Glutamatergic neuron (in vitro differentiated cells): Measurements from ENCODE around the gene IFI27L2. TPM values are rescaled to one million over a fixed set of nuclear protein-coding genes. Genes with fewer than 3 reads are reported as not detected.

Experiments
- DNase-seq: peaks from one replicate; pipeline ENCODE4 v3.0.0; 2022
- H3K27ac Mint-ChIP-seq: one replicate; pipeline ENCODE4 v1.8.0; 2020; ENCODE audit warnings: mild to moderate bottlenecking, mixed read lengths, inconsistent platforms; ENCODE audit not compliant: unreplicated experiment
- H3K27me3 Mint-ChIP-seq: one replicate; pipeline ENCODE4 v1.8.0; 2020; ENCODE audit warnings: mild to moderate bottlenecking, moderate library complexity, mixed read lengths, inconsistent platforms; ENCODE audit not compliant: unreplicated experiment
- H3K36me3 Mint-ChIP-seq: one replicate; pipeline ENCODE4 v1.8.0; 2020; ENCODE audit warnings: mild to moderate bottlenecking, mixed read lengths, inconsistent platforms; ENCODE audit not compliant: unreplicated experiment
- H3K4me1 Mint-ChIP-seq: one replicate; pipeline ENCODE4 v1.8.0; 2020; ENCODE audit warnings: mild to moderate bottlenecking, low read depth, mixed read lengths, inconsistent platforms; ENCODE audit not compliant: unreplicated experiment
- H3K4me3 Mint-ChIP-seq: one replicate; pipeline ENCODE4 v1.8.0; 2020; ENCODE audit warnings: mild to moderate bottlenecking, mixed read lengths, inconsistent platforms; ENCODE audit not compliant: unreplicated experiment
- H3K9me3 Mint-ChIP-seq: one replicate; pipeline ENCODE4 v1.8.0; 2020; ENCODE audit warnings: mild to moderate bottlenecking, moderate library complexity, mixed read lengths, inconsistent platforms; ENCODE audit not compliant: unreplicated experiment
- CTCF ChIP-seq: fragments of 200-600 bp; sonication (generic); IDR thresholded peaks from one replicate; pipeline ENCODE4 v1.5.0; 2021; ENCODE audit not compliant: partially characterized antibody, unreplicated experiment
- total RNA-seq: library from RNA; stranded (reverse); fragmentation: NEBNext Ultra II Directional; extraction: Animal tissue kit (Norgen Biotek cat#: 25700); gene quantifications from one replicate; pipeline ENCODE4 v1.2.1, GENCODE V29; 2021; ENCODE audit not compliant: unreplicated experiment

Gene IFI27L2
- total RNA-seq, 1 donor from 2014 or later: 52.7 TPM

GRCh38 chr14:94125659-94126418, 3.6 kb downstream of the IFI27L2 start:
- no peak for DNase-seq
- Mint-ChIP-seq H3K36me3 (peaks cover 17% of the 10 kb centered on the region), H3K4me1 (no peaks in the 10 kb centered on the region), H3K27ac (no peak overlapping the region), H3K4me3 (no peak overlapping the region), H3K27me3 (peaks cover 2% of the 10 kb centered on the region), H3K9me3 (peaks cover 13% of the 10 kb centered on the region)
- no peak for TF ChIP-seq CTCF

GRCh38 chr14:94124582-94125377, 4.6 kb downstream of the IFI27L2 start:
- peaks cover 2% of the 10 kb centered on the region for H3K27me3 Mint-ChIP-seq
- no peaks in the 10 kb centered on the region for H3K4me1 Mint-ChIP-seq
- no peak for TF ChIP-seq CTCF
- no peak overlapping the region for H3K4me3 Mint-ChIP-seq
- H3K9me3 Mint-ChIP-seq: peaks cover 11% of the 10 kb centered on the region
- H3K27ac Mint-ChIP-seq: no peak overlapping the region
- no peak for DNase-seq
- H3K36me3 Mint-ChIP-seq: peaks cover 17% of the 10 kb centered on the region

GRCh38 chr14:94123868-94124267, 5.5 kb downstream of the IFI27L2 start:
- H3K9me3 Mint-ChIP-seq: peaks cover 9% of the 10 kb centered on the region
- TF ChIP-seq CTCF: no peak
- H3K27me3 Mint-ChIP-seq: peaks cover 2% of the 10 kb centered on the region
- no peak for DNase-seq
- H3K4me1 Mint-ChIP-seq: no peaks in the 10 kb centered on the region
- H3K27ac Mint-ChIP-seq: no peak overlapping the region
- peaks cover 17% of the 10 kb centered on the region for H3K36me3 Mint-ChIP-seq
- no peak overlapping the region for H3K4me3 Mint-ChIP-seq

GRCh38 chr14:94123296-94123695, 6.1 kb downstream of the IFI27L2 start:
- no peaks in the 10 kb centered on the region for H3K4me1 Mint-ChIP-seq
- H3K27me3 Mint-ChIP-seq: peaks cover 2% of the 10 kb centered on the region
- peaks cover 17% of the 10 kb centered on the region for H3K36me3 Mint-ChIP-seq
- no peak overlapping the region for H3K27ac Mint-ChIP-seq
- no peak overlapping the region for H3K4me3 Mint-ChIP-seq
- no peak for TF ChIP-seq CTCF
- no peak for DNase-seq
- H3K9me3 Mint-ChIP-seq: peaks cover 8% of the 10 kb centered on the region

- no peak for DNase-seq
- no peak for TF ChIP-seq CTCF
- no peak overlapping the region for H3K4me3 Mint-ChIP-seq
- H3K27me3 Mint-ChIP-seq: peaks cover 2% of the 10 kb centered on the region
- no peak overlapping the region for H3K27ac Mint-ChIP-seq
- peaks cover 17% of the 10 kb centered on the region for H3K36me3 Mint-ChIP-seq
- H3K4me1 Mint-ChIP-seq: no peaks in the 10 kb centered on the region
- H3K9me3 Mint-ChIP-seq: peaks cover 8% of the 10 kb centered on the region
These were observed 7.0 kb downstream of the IFI27L2 start for GRCh38 chr14:94122438-94122837.
